Liver (tissue), 9 donors: ENCODE data around the gene PROC. TPM values are rescaled to one million over a fixed set of nuclear protein-coding genes. Genes with fewer than 3 reads are reported as not detected.

Experiments
- DNase-seq: peaks from one replicate; pipeline ENCODE4 v3.0.0-alpha.2; 2017; ENCODE audit warnings: low spot score
- H3K27ac ChIP-seq, 2 donors: one replicate each; pipeline ENCODE4 v1.7.0; 2013; ENCODE audit warnings: inconsistent platforms in 2 of 2, low read length in 2 of 2, control low read depth in 1 of 2, low read depth in 1 of 2, mild to moderate bottlenecking in 1 of 2
- H3K27me3 ChIP-seq, 4 donors: one replicate each; pipeline versions ENCODE4 v1.6.1 to v1.7.0; 2013; ENCODE audit warnings: low read length in 3 of 4, inconsistent platforms in 1 of 4, mild to moderate bottlenecking in 1 of 4, moderate library complexity in 1 of 4; ENCODE audit not compliant: control insufficient read depth in 4 of 4, insufficient read depth in 4 of 4
- H3K36me3 ChIP-seq, 4 donors: one replicate each; pipeline versions ENCODE4 v1.6.1 to v1.7.0; 2013; ENCODE audit warnings: low read length in 3 of 4, mild to moderate bottlenecking in 3 of 4, low read depth in 1 of 4, moderate library complexity in 1 of 4; ENCODE audit not compliant: control insufficient read depth in 4 of 4, insufficient read depth in 3 of 4
- H3K4me1 ChIP-seq, 4 donors: one replicate each; pipeline versions ENCODE4 v1.6.1 to v1.7.0; 2013; ENCODE audit warnings: low read length in 3 of 4, mild to moderate bottlenecking in 3 of 4, moderate library complexity in 1 of 4; ENCODE audit not compliant: control insufficient read depth in 4 of 4, insufficient read depth in 4 of 4
- H3K4me3 ChIP-seq, 3 donors: one replicate each; pipeline versions ENCODE4 v1.6.1 to v1.7.0; 2013; ENCODE audit warnings: low read length in 3 of 3, control low read depth in 1 of 3, low read depth in 1 of 3, mild to moderate bottlenecking in 1 of 3
- H3K9ac ChIP-seq, 2 donors: one replicate each; pipeline ENCODE4 v1.7.0; 2013; ENCODE audit warnings: low read length in 2 of 2, mild to moderate bottlenecking in 2 of 2, moderate library complexity in 2 of 2, control low read depth in 1 of 2, low read depth in 1 of 2
- H3K9me3 ChIP-seq, 4 donors: one replicate each; pipeline versions ENCODE4 v1.6.1 to v1.7.0; 2013; ENCODE audit warnings: low read length in 3 of 4; ENCODE audit not compliant: control insufficient read depth in 4 of 4
- ATF3 ChIP-seq: IDR thresholded peaks from 2 replicates; pipeline ENCODE4 v1.6.1; 2016; ENCODE audit warnings: antibody characterized with exemption
- CTCF ChIP-seq: fragments of 150-350 bp; IDR thresholded peaks from 2 replicates; pipeline ENCODE4 v1.5.1; 2017; ENCODE audit warnings: improper control_type of control experiment, low read depth, low read length; ENCODE audit not compliant: missing input control
- FOXA1 ChIP-seq: IDR thresholded peaks from 2 replicates; pipeline ENCODE4 v1.6.1; 2016; ENCODE audit warnings: antibody characterized with exemption
- FOXA2 ChIP-seq: IDR thresholded peaks from 2 replicates; pipeline ENCODE4 v1.6.1; 2016; ENCODE audit warnings: antibody characterized with exemption
- GABPA ChIP-seq, 2 donors: IDR thresholded peaks in 1 of 2; conservative IDR thresholded peaks in 1 of 2; 2 replicates each; pipeline ENCODE4 v1.6.1; 2016; ENCODE audit warnings: antibody characterized with exemption in 2 of 2, mild to moderate bottlenecking in 1 of 2, moderate library complexity in 1 of 2
- HNF4A ChIP-seq, 2 donors: conservative IDR thresholded peaks; 2 replicates each; pipeline ENCODE4 v1.6.1; 2016; ENCODE audit warnings: antibody characterized with exemption in 2 of 2, mild to moderate bottlenecking in 2 of 2
- HNF4G ChIP-seq: IDR thresholded peaks from 2 replicates; pipeline ENCODE4 v1.6.1; 2016; ENCODE audit warnings: antibody characterized with exemption
- JUND ChIP-seq, 2 donors: IDR thresholded peaks; 2 replicates each; pipeline ENCODE4 v1.6.1; 2016; ENCODE audit warnings: antibody characterized with exemption in 2 of 2
- MAX ChIP-seq: IDR thresholded peaks from 2 replicates; pipeline ENCODE4 v1.6.1; 2016; ENCODE audit warnings: antibody characterized with exemption
- NR2F2 ChIP-seq: IDR thresholded peaks from 2 replicates; pipeline ENCODE4 v1.6.1; 2016; ENCODE audit warnings: antibody characterized with exemption
- RAD21 ChIP-seq, 2 donors: IDR thresholded peaks; 2 replicates each; pipeline ENCODE4 v1.6.1; 2016; ENCODE audit warnings: antibody characterized with exemption in 2 of 2, mild to moderate bottlenecking in 2 of 2
- REST ChIP-seq: IDR thresholded peaks from 2 replicates; pipeline ENCODE4 v1.6.1; 2016; ENCODE audit warnings: antibody characterized with exemption, mild to moderate bottlenecking
- SP1 ChIP-seq: IDR thresholded peaks from 2 replicates; pipeline ENCODE4 v1.6.1; 2018; ENCODE audit warnings: antibody characterized with exemption, mild to moderate bottlenecking
- TAF1 ChIP-seq: conservative IDR thresholded peaks from 2 replicates; pipeline ENCODE4 v1.6.1; 2016; ENCODE audit warnings: antibody characterized with exemption, mild to moderate bottlenecking
- YY1 ChIP-seq: IDR thresholded peaks from 2 replicates; pipeline ENCODE4 v1.6.1; 2016; ENCODE audit warnings: antibody characterized with exemption, mild to moderate bottlenecking
- ZBTB33 ChIP-seq: IDR thresholded peaks from 2 replicates; pipeline ENCODE4 v1.6.1; 2016; ENCODE audit warnings: antibody characterized with exemption
- WGBS: extraction: QIAGEN DNeasy Blood & Tissue Kit; methylation state at CpG from one replicate; pipeline ENCODE4 v1.1.7; 2013; 5-methylcytosine and 5-hydroxymethylcytosine counted together
- polyA plus RNA-seq, 2 donors: library from polyadenylated mRNA; stranded (reverse) in 1 of 2; unstranded in 1 of 2; fragments of 200-250 nt in 1 of 2; fragments of >200 nt in 1 of 2; fragmentation: Nextera tagmentation in 1 of 2; extraction: Ambion mirVana in 1 of 2; gene quantifications; one replicate each; pipeline versions ENCODE4 v1.2.1 to v1.2.3, GENCODE V29; 2013 to 2015
- total RNA-seq, 2 donors: library from RNA; depleted of rRNA; stranded (reverse); fragments of >200 nt; gene quantifications; one replicate each; pipeline ENCODE4 v1.2.3, GENCODE V29; 2014
- donor health status: healthy.
- donor health status: healthy.
- donor health status: healthy.
- donor health status: healthy.
- donor health status: healthy.

PROC gene
- total and polyA plus RNA-seq, 4 donors = 150 to 407 (median 341) TPM

GRCh38 chr2:127371037-127371436 lies 47.2 kb upstream of the PROC start:
- H3K9me3 ChIP-seq = peaks cover 0 to 7% (median under 1%) of the 10 kb centered on the region in 4 donors

More at GRCh38 chr2:127371037-127371436, 47.2 kb upstream of the PROC start:
- H3K4me3 ChIP-seq = no peak overlapping the region
- no peak for DNase-seq
- no peaks in the 10 kb centered on the region for H3K27me3 ChIP-seq
- peaks cover 0 to 2% (median 0%) of the 10 kb centered on the region in 4 donors for H3K36me3 ChIP-seq
- H3K27ac ChIP-seq = no peak overlapping the region
- TF ChIP-seq FOXA1 (no peak), ATF3 (no peak), MAX (no peak), SP1 (no peak), CTCF (no peak), RAD21 (IDR thresholded peaks at IDR 0.05) (no peak), NR2F2 (no peak), TAF1 (no peak), REST (no peak), HNF4A (conservative IDR thresholded peaks at IDR 0.05) (no peak), FOXA2 (no peak), YY1 (no peak), HNF4G (no peak), ZBTB33 (no peak), JUND (IDR thresholded peaks at IDR 0.05) (no peak), GABPA (IDR thresholded peaks at IDR 0.05 in 1 of 2, conservative IDR thresholded peaks at IDR 0.05 in 1 of 2) (no peak)
- H3K4me1 ChIP-seq = peaks cover 0 to 4% (median under 1%) of the 10 kb centered on the region in 4 donors
- H3K9ac ChIP-seq = no peak overlapping the region
- WGBS = 94% methylated on average over 11 of the region's 11 CpGs
